ENCODE measurements around the gene MT1G.

DNA sequence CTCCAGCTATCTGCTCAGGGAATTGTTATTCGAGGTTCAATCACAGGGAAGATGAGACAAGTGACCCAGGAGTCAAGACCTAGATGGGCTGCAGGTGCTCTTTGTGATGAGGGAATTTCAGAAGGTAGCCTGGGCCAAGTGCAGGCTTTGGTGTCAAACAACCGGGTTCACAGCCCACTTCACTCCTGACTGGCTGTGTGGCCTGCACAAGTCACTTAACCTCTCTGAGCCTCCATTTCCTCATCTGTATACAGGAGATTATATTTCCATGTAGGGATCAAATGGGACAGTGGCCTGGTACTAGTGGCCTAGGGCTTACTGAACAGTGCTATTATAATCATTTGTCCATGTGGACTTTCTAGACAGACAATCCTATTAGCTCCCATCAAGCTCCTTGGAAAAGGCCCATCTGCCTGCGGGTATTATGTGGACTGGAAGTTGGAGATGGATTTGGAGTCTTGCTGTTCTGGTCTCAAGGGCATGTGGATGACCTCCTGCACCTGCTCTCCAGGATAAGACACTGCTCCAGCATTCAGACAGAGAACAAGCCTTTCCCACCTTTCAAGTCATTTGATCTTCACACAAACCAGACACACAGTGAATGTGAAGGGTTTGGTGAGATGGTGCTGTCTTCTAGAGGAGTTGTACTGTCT, 11.3 kb upstream of the MT1G start:
- TF ChIP-seq CTCF (conservative IDR thresholded peaks at IDR 0.05; ENCODE audit: low read length) (no peak), EZH2phosphoT487 (IDR thresholded peaks at IDR 0.05; ENCODE audit: borderline replicate concordance) (no peak)

All from Loucy (cell line).